Measurements from ENCODE around the gene WDR48. TPM values are rescaled to one million over a fixed set of nuclear protein-coding genes. Genes with fewer than 3 reads are reported as not detected.

WDR48 gene
- total RNA-seq, 2 donors from 2014 or later, result 26.9 to 31.8 TPM

- H3K27ac Mint-ChIP-seq, result no peak overlapping the region
- H3K4me1 Mint-ChIP-seq (ENCODE audit: low read depth in 2 of 2), result no peaks in the 10 kb centered on the region
- no peaks in the 10 kb centered on the region for H3K9me3 Mint-ChIP-seq
- ATAC-seq (no peak), DNase-seq (ENCODE audit: low spot score) (no peak)
- no peaks in the 10 kb centered on the region for H3K27me3 Mint-ChIP-seq
- no peak overlapping the region for H3K4me3 Mint-ChIP-seq
- peaks cover 27% of the 10 kb centered on the region for H3K36me3 Mint-ChIP-seq
These were observed 28.2 kb downstream of the WDR48 start for GRCh38 chr3:39080026-39080425.

- H3K9me3 Mint-ChIP-seq, result no peaks in the 10 kb centered on the region
- H3K4me3 Mint-ChIP-seq, result no peak overlapping the region
- no peaks in the 10 kb centered on the region for H3K4me1 Mint-ChIP-seq (ENCODE audit: low read depth in 2 of 2)
- no peaks in the 10 kb centered on the region for H3K27me3 Mint-ChIP-seq
- DNase-seq (ENCODE audit: low spot score) (no peak), ATAC-seq (no peak)
- peaks cover 18% of the 10 kb centered on the region for H3K36me3 Mint-ChIP-seq
- peak overlapping the region in 1 of 2 donors; percentile 2 for H3K27ac Mint-ChIP-seq
These were observed 31.0 kb downstream of the WDR48 start for GRCh38 chr3:39082666-39083313.

DNA sequence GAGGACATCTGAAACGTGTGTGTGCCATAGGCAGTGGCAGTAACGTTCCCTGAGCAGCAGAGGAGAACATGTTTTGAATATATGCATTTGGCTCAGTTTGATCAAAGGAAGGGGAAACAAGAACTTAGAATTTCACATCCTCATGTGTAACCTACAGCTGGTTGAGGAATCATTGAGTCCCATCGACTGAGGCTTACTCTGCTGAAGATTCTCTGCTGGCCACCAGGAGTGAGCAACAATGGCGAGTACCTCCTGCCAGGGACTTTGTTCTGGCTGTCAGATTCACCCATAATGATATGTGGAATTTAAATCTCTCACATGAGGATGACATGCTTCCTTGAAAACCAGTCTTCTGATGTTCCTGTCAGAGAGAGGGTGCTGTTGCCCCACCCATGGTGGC lies 34.3 kb downstream of the WDR48 start:
- no peaks in the 10 kb centered on the region for H3K27me3 Mint-ChIP-seq
- peaks cover 17% of the 10 kb centered on the region for H3K36me3 Mint-ChIP-seq
- no peak overlapping the region for H3K27ac Mint-ChIP-seq
- no peak overlapping the region for H3K4me3 Mint-ChIP-seq
- H3K4me1 Mint-ChIP-seq (ENCODE audit: low read depth in 2 of 2), result no peaks in the 10 kb centered on the region
- DNase-seq (ENCODE audit: low spot score) (no peak), ATAC-seq (no peak)
- no peaks in the 10 kb centered on the region for H3K9me3 Mint-ChIP-seq

GRCh38 chr3:39088456-39088855 lies 36.6 kb downstream of the WDR48 start:
- DNase-seq (ENCODE audit: low spot score) (no peak), ATAC-seq (no peak)
- no peaks in the 10 kb centered on the region for H3K9me3 Mint-ChIP-seq
- no peaks in the 10 kb centered on the region for H3K27me3 Mint-ChIP-seq
- H3K36me3 Mint-ChIP-seq, result peaks cover 12% of the 10 kb centered on the region
- H3K4me1 Mint-ChIP-seq (ENCODE audit: low read depth in 2 of 2), result no peaks in the 10 kb centered on the region
- no peak overlapping the region for H3K4me3 Mint-ChIP-seq
- H3K27ac Mint-ChIP-seq, result no peak overlapping the region

DNA sequence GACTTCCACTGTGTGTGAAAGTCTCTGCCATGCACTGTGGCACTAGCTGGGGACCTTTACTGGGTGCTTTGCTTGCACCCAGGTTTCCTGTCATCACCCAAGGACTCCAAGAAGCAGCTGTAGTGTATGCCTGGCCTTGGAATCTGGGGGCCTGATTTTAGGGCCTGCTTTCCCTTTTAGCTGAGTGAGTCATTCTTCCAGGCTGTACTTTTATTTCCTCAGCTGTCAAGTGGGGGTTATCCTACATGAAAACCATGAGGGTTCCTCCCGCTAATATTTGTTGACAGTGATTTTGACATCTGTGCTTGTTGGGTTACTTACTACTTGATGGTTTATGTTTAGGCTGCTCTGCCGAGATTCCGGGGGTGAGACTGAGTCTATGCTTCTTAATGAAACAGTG lies 37.1 kb downstream of the WDR48 start:
- Mint-ChIP-seq H3K27me3 (no peaks in the 10 kb centered on the region), H3K9me3 (no peaks in the 10 kb centered on the region), H3K36me3 (peaks cover 12% of the 10 kb centered on the region), H3K4me3 (no peak overlapping the region), H3K4me1 (ENCODE audit: low read depth in 2 of 2) (no peaks in the 10 kb centered on the region), H3K27ac (no peak overlapping the region)
- DNase-seq (ENCODE audit: low spot score), result no peak
- no peak for ATAC-seq

GRCh38 chr3:39090922-39091321 lies 39.1 kb downstream of the WDR48 start:
- Mint-ChIP-seq H3K4me1 (ENCODE audit: low read depth in 2 of 2) (no peaks in the 10 kb centered on the region), H3K27ac (peak overlapping the region in 1 of 2 donors; percentile 8), H3K4me3 (no peak overlapping the region), H3K27me3 (no peaks in the 10 kb centered on the region), H3K9me3 (no peaks in the 10 kb centered on the region), H3K36me3 (peaks cover 15% of the 10 kb centered on the region)
- ATAC-seq (peak in 1 of 2 donors; percentile 48), DNase-seq (ENCODE audit: low spot score) (no peak)

- H3K36me3 Mint-ChIP-seq, result peaks cover 15% of the 10 kb centered on the region
- no peak overlapping the region for H3K4me3 Mint-ChIP-seq
- H3K27me3 Mint-ChIP-seq, result no peaks in the 10 kb centered on the region
- no peaks in the 10 kb centered on the region for H3K4me1 Mint-ChIP-seq (ENCODE audit: low read depth in 2 of 2)
- H3K9me3 Mint-ChIP-seq, result no peaks in the 10 kb centered on the region
- ATAC-seq (no peak), DNase-seq (ENCODE audit: low spot score) (no peak)
- H3K27ac Mint-ChIP-seq, result no peak overlapping the region
These were observed 43.2 kb downstream of the WDR48 start for GRCh38 chr3:39094851-39095677.

GRCh38 chr3:39095778-39096177 lies 44.0 kb downstream of the WDR48 start:
- Mint-ChIP-seq H3K9me3 (no peaks in the 10 kb centered on the region), H3K4me1 (ENCODE audit: low read depth in 2 of 2) (no peaks in the 10 kb centered on the region), H3K36me3 (peaks cover 11% of the 10 kb centered on the region), H3K27me3 (no peaks in the 10 kb centered on the region), H3K4me3 (no peak overlapping the region), H3K27ac (no peak overlapping the region)
- ATAC-seq, result no peak
- DNase-seq (ENCODE audit: low spot score), result no peak

GRCh38 chr3:39096775-39097174 lies 45.0 kb downstream of the WDR48 start:
- no peaks in the 10 kb centered on the region for H3K27me3 Mint-ChIP-seq
- H3K27ac Mint-ChIP-seq, result no peak overlapping the region
- H3K4me1 Mint-ChIP-seq (ENCODE audit: low read depth in 2 of 2), result no peaks in the 10 kb centered on the region
- ATAC-seq (no peak), DNase-seq (ENCODE audit: low spot score) (no peak)
- no peaks in the 10 kb centered on the region for H3K9me3 Mint-ChIP-seq
- H3K4me3 Mint-ChIP-seq, result no peak overlapping the region
- H3K36me3 Mint-ChIP-seq, result peaks cover 11% of the 10 kb centered on the region

- ATAC-seq (peak in 1 of 2 donors; percentile 26), DNase-seq (ENCODE audit: low spot score) (no peak)
- Mint-ChIP-seq H3K9me3 (no peaks in the 10 kb centered on the region), H3K27ac (no peak overlapping the region), H3K36me3 (peaks cover 5% of the 10 kb centered on the region), H3K4me3 (no peak overlapping the region), H3K27me3 (no peaks in the 10 kb centered on the region), H3K4me1 (ENCODE audit: low read depth in 2 of 2) (no peaks in the 10 kb centered on the region)
These were observed 46.1 kb downstream of the WDR48 start for GRCh38 chr3:39097716-39098472.

DNA sequence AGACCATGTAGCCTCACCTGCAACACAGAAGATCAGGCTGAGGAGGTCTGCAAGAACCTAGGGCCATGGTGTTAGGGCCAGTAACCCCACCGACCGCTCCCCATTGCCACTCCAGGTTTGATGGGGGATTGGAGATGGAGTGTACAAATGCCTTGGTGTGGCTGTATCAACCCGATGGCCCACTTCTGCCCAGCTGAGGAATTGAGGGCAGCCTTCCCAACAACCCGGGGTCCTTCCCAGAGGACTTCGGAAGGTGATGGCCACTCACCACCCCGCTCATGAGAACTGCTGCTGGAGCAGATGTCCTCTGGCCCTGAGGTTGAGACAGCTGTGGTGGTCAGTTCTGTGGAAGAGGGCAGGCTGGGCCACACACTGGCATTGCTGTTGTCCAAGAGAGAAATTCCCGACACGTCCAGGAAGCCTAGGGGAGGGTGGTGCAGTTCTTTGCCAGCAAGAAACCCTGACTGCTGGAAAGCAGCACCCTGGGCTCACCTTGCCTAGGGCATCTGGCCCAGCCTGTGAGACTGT lies 46.7 kb downstream of the WDR48 start:
- ATAC-seq, result no peak
- Mint-ChIP-seq H3K27ac (no peak overlapping the region), H3K9me3 (no peaks in the 10 kb centered on the region), H3K4me1 (ENCODE audit: low read depth in 2 of 2) (no peaks in the 10 kb centered on the region), H3K27me3 (no peaks in the 10 kb centered on the region), H3K4me3 (no peak overlapping the region), H3K36me3 (peaks cover 5% of the 10 kb centered on the region)
- no peak for DNase-seq (ENCODE audit: low spot score)

- no peaks in the 10 kb centered on the region for H3K36me3 Mint-ChIP-seq
- H3K27me3 Mint-ChIP-seq, result no peaks in the 10 kb centered on the region
- no peak for ATAC-seq
These were observed 47.4 kb downstream of the WDR48 start for GRCh38 chr3:39099242-39099641.

DNA sequence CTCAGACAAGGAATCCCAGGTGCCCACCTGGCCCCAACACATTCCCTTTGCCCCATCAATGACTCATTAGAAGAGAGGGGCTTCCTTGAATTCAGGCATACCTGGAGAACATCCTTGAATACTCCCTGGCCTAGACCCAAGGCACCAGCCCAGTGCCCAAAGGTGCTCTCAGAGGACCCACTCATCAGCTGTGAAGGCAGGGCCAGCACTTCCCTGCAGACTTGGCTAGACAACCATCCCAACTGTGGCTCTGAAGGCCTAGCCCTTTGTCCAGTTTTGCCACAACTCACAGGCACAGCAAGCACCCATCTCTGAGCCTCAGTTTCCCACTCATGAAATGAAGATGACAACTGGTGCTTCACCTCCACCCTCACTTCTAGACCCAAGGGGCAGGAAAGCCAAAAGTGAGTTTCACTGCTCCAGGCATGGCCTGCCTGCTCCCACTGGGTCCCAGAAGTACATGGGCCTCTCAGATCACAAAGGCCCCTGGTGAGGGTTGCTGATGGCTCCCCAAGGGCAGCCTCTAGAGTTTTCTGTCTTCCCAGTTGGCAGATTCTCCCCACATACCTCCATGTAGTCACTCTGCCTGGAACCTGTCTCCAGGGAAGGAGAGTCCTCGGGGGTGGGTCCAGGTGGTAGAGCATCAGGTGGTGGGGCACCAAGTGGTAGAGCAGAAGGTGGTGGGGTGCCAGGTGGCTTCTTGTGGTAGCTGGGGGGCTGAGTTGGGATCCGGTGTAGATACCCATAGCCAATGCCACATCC lies 48.1 kb downstream of the WDR48 start:
- Mint-ChIP-seq H3K36me3 (no peaks in the 10 kb centered on the region), H3K4me3 (no peak overlapping the region), H3K4me1 (ENCODE audit: low read depth in 2 of 2) (peaks cover 0 to under 1% of the 10 kb centered on the region in 2 donors), H3K9me3 (no peaks in the 10 kb centered on the region), H3K27me3 (no peaks in the 10 kb centered on the region), H3K27ac (no peak overlapping the region)
- no peak for DNase-seq (ENCODE audit: low spot score)
- ATAC-seq, result no peak

More at GRCh38 chr3:39099242-39099641, 47.4 kb downstream of the WDR48 start:
- H3K27ac Mint-ChIP-seq, result no peak overlapping the region
- H3K9me3 Mint-ChIP-seq, result no peaks in the 10 kb centered on the region
- H3K4me3 Mint-ChIP-seq, result no peak overlapping the region
- DNase-seq (ENCODE audit: low spot score), result no peak
- no peaks in the 10 kb centered on the region for H3K4me1 Mint-ChIP-seq (ENCODE audit: low read depth in 2 of 2)
